Adrenal gland (tissue), 5 donors: ENCODE data around the gene COMMD9.

Experiments used
- POLR2A ChIP-seq, 2 donors: fragments of 450-650 bp; IDR thresholded peaks; one replicate each; pipeline ENCODE4 v1.6.1; 2017; ENCODE audit warnings: antibody characterized with exemption in 2 of 2, mild to moderate bottlenecking in 2 of 2, moderate library complexity in 1 of 2
- TF ChIP-seq, protein P1 (sequence below), 6 experiments: fragments of 450-650 bp in 4 of 6; fragments of 200-600 bp in 2 of 6; sonication (generic) in 1 of 6; IDR thresholded peaks; 1 replicate in 5 of 6; 2 replicates in 1 of 6; pipeline versions ENCODE4 v1.5.1 to v1.8.0; 2016 to 2021; ENCODE audit warnings: antibody characterized with exemption in 6 of 6, mild to moderate bottlenecking in 2 of 6, moderate library complexity in 1 of 6
- donor health status: DM: no; HTN: no; CAD: no.

- TF ChIP-seq, protein P1, sequence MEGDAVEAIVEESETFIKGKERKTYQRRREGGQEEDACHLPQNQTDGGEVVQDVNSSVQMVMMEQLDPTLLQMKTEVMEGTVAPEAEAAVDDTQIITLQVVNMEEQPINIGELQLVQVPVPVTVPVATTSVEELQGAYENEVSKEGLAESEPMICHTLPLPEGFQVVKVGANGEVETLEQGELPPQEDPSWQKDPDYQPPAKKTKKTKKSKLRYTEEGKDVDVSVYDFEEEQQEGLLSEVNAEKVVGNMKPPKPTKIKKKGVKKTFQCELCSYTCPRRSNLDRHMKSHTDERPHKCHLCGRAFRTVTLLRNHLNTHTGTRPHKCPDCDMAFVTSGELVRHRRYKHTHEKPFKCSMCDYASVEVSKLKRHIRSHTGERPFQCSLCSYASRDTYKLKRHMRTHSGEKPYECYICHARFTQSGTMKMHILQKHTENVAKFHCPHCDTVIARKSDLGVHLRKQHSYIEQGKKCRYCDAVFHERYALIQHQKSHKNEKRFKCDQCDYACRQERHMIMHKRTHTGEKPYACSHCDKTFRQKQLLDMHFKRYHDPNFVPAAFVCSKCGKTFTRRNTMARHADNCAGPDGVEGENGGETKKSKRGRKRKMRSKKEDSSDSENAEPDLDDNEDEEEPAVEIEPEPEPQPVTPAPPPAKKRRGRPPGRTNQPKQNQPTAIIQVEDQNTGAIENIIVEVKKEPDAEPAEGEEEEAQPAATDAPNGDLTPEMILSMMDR (IDR thresholded peaks at IDR 0.05) = no peak
- TF ChIP-seq POLR2A (IDR thresholded peaks at IDR 0.05) = no peak
Observed at GRCh38 chr11:36296884-36297543, 7.8 kb upstream of the COMMD9 start.
